ENCODE data around the gene DVL2.

DNA sequence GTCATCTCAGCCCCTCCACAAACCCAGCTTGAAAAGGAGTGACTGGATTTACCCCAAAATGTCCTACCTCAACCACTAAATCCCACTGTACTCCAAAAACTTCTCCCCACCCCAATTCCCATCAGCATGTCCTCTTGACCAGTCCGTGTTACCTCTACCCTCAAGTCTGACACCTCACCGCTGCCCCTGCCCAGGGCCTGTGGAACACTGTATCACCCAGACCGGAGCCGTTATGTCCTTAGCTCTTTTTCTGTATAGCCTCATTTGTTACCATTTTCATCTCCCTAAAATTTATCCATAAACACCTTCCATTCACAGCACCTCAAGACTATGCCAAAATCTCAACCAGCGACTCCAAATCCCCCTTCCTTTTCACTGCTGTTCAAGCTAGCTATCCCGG is 2.5 kb upstream of the DVL2 start:
- TF ChIP-seq ZNF274 (IDR thresholded peaks at IDR 0.05; ENCODE audit: low read depth, low read length) (no peak), YY1 (IDR thresholded peaks at IDR 0.05; ENCODE audit: insufficient read depth, insufficient read length) (no peak), SUZ12 (IDR thresholded peaks at IDR 0.05; ENCODE audit: extremely low read depth, insufficient read depth, insufficient read length) (no peak)
